Measurements from ENCODE around the gene ATP8B3. TPM values are rescaled to one million over a fixed set of nuclear protein-coding genes. Genes with fewer than 3 reads are reported as not detected.

Gene ATP8B3
- total RNA-seq, 1 experiment from 2014 or later = 9.6 TPM

DNA sequence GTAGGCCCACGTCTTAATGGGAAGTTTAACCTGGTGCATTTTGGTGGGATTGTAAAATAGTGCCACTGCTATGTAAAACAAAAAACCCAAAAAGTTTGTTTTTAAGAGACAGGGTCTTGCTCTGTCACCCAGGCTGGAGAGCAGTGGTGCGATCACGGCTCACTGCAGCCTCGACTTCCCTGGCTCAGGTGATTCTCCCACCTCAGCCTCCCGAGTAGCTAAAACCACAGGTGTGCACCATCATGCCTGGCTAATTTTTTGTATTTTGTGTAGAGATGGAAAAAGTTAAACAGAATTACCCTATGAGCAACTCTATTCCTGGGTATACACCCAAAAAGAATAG, 37.0 kb upstream of the ATP8B3 start:
- Histone ChIP-seq H4K91ac (ENCODE audit: insufficient read length, low read depth, low read length) (no peak overlapping the region), H3T11ph (ENCODE audit: low read length) (no peak overlapping the region), H3K9ac (ENCODE audit: extremely low read depth, insufficient read length, low read length) (no peak overlapping the region), H3K23me2 (ENCODE audit: insufficient read length, low read depth, low read length, poor library complexity, severe bottlenecking) (peaks cover 7% of the 10 kb centered on the region), H4K5ac (ENCODE audit: insufficient read length, low read depth, low read length) (no peak overlapping the region), H2AFZ (ENCODE audit: low read length) (no peak overlapping the region), H3K27me3 (ENCODE audit: insufficient read depth, low read length) (no peaks in the 10 kb centered on the region), H3K23ac (ENCODE audit: insufficient read length, low read depth, low read length) (no peak overlapping the region), H3K14ac (ENCODE audit: insufficient read depth, low read length) (no peak overlapping the region), H2BK12ac (ENCODE audit: insufficient read length, low read depth, low read length) (no peak overlapping the region), H4K20me1 (ENCODE audit: control insufficient read depth, insufficient read depth, insufficient read length) (peaks cover 5% of the 10 kb centered on the region), H3K4me1 (ENCODE audit: insufficient read depth, low read length) (no peaks in the 10 kb centered on the region), H2BK120ac (ENCODE audit: low read depth, low read length, poor library complexity, severe bottlenecking) (no peak overlapping the region), H3K18ac (ENCODE audit: insufficient read length, low read depth, low read length) (no peak overlapping the region), H3K4ac (ENCODE audit: low read depth, low read length) (no peak overlapping the region), H3K4me2 (ENCODE audit: insufficient read depth, insufficient read length, low read length) (no peak overlapping the region), H2BK15ac (ENCODE audit: low read depth, low read length) (no peak overlapping the region), H3K79me1 (ENCODE audit: insufficient read depth, low read depth, low read length, poor library complexity, severe bottlenecking) (peaks cover 10% of the 10 kb centered on the region), H2AK5ac (ENCODE audit: insufficient read length, low read length) (no peak overlapping the region), H2BK20ac (ENCODE audit: low read depth, low read length, poor library complexity, severe bottlenecking) (no peak overlapping the region), H3K27ac (ENCODE audit: insufficient read length, low read depth, low read length) (no peak overlapping the region), H4K8ac (replicated peaks; ENCODE audit: insufficient read length, low read depth, low read length) (no peak overlapping the region), H3K9me3 (ENCODE audit: control insufficient read depth, low read depth, low read length) (no peaks in the 10 kb centered on the region), H2BK5ac (ENCODE audit: insufficient read length, low read length) (no peak overlapping the region), H3K56ac (ENCODE audit: insufficient read length, low read depth, low read length) (no peak overlapping the region), H3K79me2 (ENCODE audit: insufficient read depth, low read length) (peaks cover 22% of the 10 kb centered on the region; the same call in 1 of the 2 replicates)
- Mint-ChIP-seq H3K36me3 (ENCODE audit: insufficient read depth in 1 of 3, low read depth in 3 of 3) (peaks cover 0 to 10% (median 6%) of the 10 kb centered on the region in 3 experiments; a peak in 5 of 7 replicates), H3K4me1 (peaks cover 15 to 37% of the 10 kb centered on the region in 2 experiments), H3K27me3 (ENCODE audit: low read depth) (no peaks in the 10 kb centered on the region), H3K4me3 (peak overlapping the region; percentile 60 to 81; a peak in 4 of 5 replicates), H3K27ac (no peak overlapping the region; a peak in 1 of 7 replicates), H3K9me3 (no peaks in the 10 kb centered on the region)
- WGBS (ENCODE audit: extremely low coverage, insufficient read length, low lambda C conversion rate) = no CpG with 5 or more reads among the region's 5 CpGs
- TF ChIP-seq, protein P1, sequence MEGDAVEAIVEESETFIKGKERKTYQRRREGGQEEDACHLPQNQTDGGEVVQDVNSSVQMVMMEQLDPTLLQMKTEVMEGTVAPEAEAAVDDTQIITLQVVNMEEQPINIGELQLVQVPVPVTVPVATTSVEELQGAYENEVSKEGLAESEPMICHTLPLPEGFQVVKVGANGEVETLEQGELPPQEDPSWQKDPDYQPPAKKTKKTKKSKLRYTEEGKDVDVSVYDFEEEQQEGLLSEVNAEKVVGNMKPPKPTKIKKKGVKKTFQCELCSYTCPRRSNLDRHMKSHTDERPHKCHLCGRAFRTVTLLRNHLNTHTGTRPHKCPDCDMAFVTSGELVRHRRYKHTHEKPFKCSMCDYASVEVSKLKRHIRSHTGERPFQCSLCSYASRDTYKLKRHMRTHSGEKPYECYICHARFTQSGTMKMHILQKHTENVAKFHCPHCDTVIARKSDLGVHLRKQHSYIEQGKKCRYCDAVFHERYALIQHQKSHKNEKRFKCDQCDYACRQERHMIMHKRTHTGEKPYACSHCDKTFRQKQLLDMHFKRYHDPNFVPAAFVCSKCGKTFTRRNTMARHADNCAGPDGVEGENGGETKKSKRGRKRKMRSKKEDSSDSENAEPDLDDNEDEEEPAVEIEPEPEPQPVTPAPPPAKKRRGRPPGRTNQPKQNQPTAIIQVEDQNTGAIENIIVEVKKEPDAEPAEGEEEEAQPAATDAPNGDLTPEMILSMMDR (conservative IDR thresholded peaks at IDR 0.05) = no peak
- DNase-seq = no peak

Measured in H9 (cell line).